Subcutaneous adipose tissue (tissue), 4 donors: Measurements from ENCODE around the gene ZNF155. TPM values are rescaled to one million over a fixed set of nuclear protein-coding genes. Genes with fewer than 3 reads are reported as not detected.

Experiments
- CTCF ChIP-seq: fragments of 450-650 bp; IDR thresholded peaks from one replicate; pipeline ENCODE4 v1.5.1; 2016; ENCODE audit warnings: low read depth, mild to moderate bottlenecking, control low read depth, antibody characterized with exemption, moderate library complexity
- small RNA-seq: library from RNA; depleted of rRNA; stranded (forward); fragments of <200 nt; gene quantifications from one replicate; pipeline ENCODE3, GENCODE V24; 2016
- total RNA-seq, 4 donors: library from RNA; depleted of rRNA; stranded (reverse); fragments of >200 nt; gene quantifications; one replicate each; pipeline ENCODE4 v1.1.0, GENCODE V29; 2016

The ZNF155 gene
- total RNA-seq, 4 donors from 2014 or later: 6.0 to 13.8 (median 9.1) TPM

GRCh38 chr19:44042147-44042546, 58.2 kb downstream of the ZNF155 start:
- no peak for TF ChIP-seq CTCF

Small RNAs within 50 kb of the gene (small RNA-seq; reads per million reads assigned to genes)
- not detected for gene AC006213.5

Other genes starting within 250 kb of the ZNF155 start
- gene SMG9, start 229.2 kb upstream of the ZNF155 start, total RNA-seq: 10 to 100 TPM; 10.0 to 17.2 (median 12.7) TPM
- gene KCNN4, start 203.2 kb upstream of the ZNF155 start, total RNA-seq: 10 to 100 TPM in 1 of 4 donors, 1 to 10 TPM in 2, under 1 TPM in 1; 0.57 to 25.2 (median 3.6) TPM
- under 1 TPM in 3 of 4 donors, not detected in 1; 0.22 to 0.94 (median 0.51) TPM for gene LYPD5, start 181.7 kb upstream of the ZNF155 start, total RNA-seq
- 10 to 100 TPM in 1 of 4 donors, 1 to 10 TPM in 3; 5.7 to 10.5 (median 8.1) TPM for gene ZNF283, start 156.9 kb upstream of the ZNF155 start, total RNA-seq
- gene ZNF404, start 100.2 kb upstream of the ZNF155 start, total RNA-seq: 1 to 10 TPM in 3 of 4 donors, under 1 TPM in 1; 0.49 to 4.1 (median 1.5) TPM
- gene ZNF45, start 48.9 kb upstream of the ZNF155 start, total RNA-seq: 1 to 10 TPM; 5.9 to 8.7 (median 7.1) TPM
- gene ZNF221, start 33.0 kb upstream of the ZNF155 start, total RNA-seq: 1 to 10 TPM; 4.5 to 6.8 (median 5.6) TPM
- gene ZNF230, start 18.8 kb downstream of the ZNF155 start, total RNA-seq: 10 to 100 TPM in 1 of 4 donors, 1 to 10 TPM in 3; 1.9 to 11.0 (median 3.4) TPM
- gene ZNF222, start 41.2 kb downstream of the ZNF155 start, total RNA-seq: 1 to 10 TPM; 2.2 to 3.2 (median 3.1) TPM
- 1 to 10 TPM; 2.9 to 5.9 (median 5.0) TPM for gene ZNF223, start 67.8 kb downstream of the ZNF155 start, total RNA-seq
- gene ZNF284, start 88.0 kb downstream of the ZNF155 start, total RNA-seq: 1 to 10 TPM; 1.8 to 2.4 (median 2.1) TPM
- 10 to 100 TPM; 19.9 to 32.6 (median 30.0) TPM for gene ZNF224, start 110.2 kb downstream of the ZNF155 start, total RNA-seq
- gene ZNF225, start 129.2 kb downstream of the ZNF155 start, total RNA-seq: 1 to 10 TPM; 3.3 to 5.1 (median 4.1) TPM
- 1 to 10 TPM; 4.9 to 9.1 (median 7.4) TPM for gene ZNF234, start 157.4 kb downstream of the ZNF155 start, total RNA-seq
- 10 to 100 TPM; 12.9 to 20.7 (median 17.6) TPM for gene ZNF226, start 180.9 kb downstream of the ZNF155 start, total RNA-seq
- 10 to 100 TPM; 15.3 to 18.3 (median 16.9) TPM for gene ZNF227, start 228.3 kb downstream of the ZNF155 start, total RNA-seq